UCSD-AML1 (cell line): Measurements from ENCODE around the gene HBA2.
"Not testable (repeated sequence)": the region's sequence is repeated elsewhere in the genome, so short reads cannot be mapped to it uniquely, and the experiment has no call there.

Source experiments
- DNase-seq: peaks from one replicate; lab custom pipeline; 2025; ENCODE audit not compliant: unreplicated experiment; lab: John Stamatoyannopoulos, UW

Gene HBA2

DNA sequence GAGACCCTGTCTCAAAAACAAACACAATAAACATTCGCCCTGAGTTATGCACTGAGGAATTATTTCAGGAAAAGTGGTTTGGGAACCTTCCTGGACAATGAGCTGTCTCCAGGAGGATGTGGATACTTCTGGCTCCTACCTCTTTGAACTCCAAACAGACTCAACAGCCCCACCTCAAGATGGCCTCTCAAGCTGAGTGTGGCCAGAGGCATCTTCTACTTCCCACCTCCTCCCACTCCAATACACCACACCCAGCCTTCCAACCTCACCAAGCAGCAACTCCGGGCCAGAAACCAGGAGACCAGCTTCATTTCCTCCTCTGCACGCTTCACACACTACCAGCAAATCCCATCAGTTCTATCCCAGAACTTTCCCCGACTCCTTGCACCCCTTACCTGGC is 19.2 kb downstream of the HBA2 start:
- DNase-seq, result no peak

- no peak for DNase-seq
Measured at GRCh38 chr16:192686-193085, 20.0 kb downstream of the HBA2 start.

GRCh38 chr16:193441-193840 is 20.8 kb downstream of the HBA2 start:
- DNase-seq, result no peak

DNA sequence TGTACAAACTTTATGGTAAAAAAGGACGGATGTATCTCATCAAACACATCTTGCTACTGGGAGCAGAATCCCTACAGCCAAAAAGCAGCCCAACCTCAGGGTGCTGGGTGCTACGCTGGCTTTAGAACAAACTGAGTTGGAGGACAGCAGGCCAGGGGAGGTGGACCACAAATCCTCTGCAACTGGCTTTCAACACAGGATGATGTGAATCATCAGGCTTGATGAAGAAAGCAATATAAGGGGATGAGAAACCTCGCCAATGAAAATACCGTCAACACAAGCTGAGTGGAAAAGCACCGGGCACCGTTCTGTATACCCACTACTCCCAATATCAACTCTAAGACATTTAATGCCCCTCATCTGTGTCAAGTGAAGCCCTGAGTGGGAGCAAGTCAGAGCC is 21.8 kb downstream of the HBA2 start:
- no peak for DNase-seq

DNA sequence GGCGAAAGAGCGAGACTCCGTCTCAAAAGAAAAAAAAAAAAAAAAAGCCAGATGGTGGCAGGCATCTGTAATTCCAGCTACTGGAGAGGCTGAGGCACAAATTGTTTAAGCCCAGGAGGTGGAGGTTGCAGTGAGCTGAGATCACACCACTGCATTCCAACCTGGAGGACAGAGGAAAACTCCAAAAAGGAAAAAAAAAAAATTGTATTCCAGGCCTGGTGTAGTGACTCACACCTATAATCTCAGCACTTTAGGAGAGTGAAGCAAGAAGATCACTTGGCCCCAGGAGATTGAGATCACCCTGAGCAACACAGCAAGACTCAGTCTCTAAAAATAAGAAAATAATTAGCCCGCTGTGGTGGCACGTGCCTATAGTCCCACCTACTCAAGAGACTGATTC is 27.7 kb downstream of the HBA2 start:
- DNase-seq, result no peak

DNA sequence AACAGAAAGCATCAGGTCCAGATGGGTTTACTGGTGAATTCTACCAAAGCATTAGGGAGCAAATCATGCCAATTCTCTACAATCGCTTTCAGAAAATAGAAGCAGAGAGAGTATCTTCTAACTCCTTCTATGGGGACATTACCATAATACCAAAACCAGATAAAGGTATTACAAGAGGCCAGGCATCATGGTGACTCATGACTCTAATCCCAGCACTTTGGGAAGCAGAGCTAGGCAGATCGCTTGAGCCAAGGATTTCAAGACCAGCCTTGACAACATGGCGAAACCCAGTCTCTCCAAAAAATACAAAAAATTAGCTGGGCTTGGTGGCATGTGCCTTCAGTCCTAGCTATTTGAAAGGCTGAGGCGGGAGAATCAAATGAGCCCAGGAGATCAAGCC is 30.6 kb downstream of the HBA2 start:
- DNase-seq, result no peak

- not testable (repeated sequence) for DNase-seq
Measured at GRCh38 chr16:204046-204445, 31.4 kb downstream of the HBA2 start.

GRCh38 chr16:209359-209758 is 36.7 kb downstream of the HBA2 start:
- DNase-seq, result not testable (repeated sequence)

DNA sequence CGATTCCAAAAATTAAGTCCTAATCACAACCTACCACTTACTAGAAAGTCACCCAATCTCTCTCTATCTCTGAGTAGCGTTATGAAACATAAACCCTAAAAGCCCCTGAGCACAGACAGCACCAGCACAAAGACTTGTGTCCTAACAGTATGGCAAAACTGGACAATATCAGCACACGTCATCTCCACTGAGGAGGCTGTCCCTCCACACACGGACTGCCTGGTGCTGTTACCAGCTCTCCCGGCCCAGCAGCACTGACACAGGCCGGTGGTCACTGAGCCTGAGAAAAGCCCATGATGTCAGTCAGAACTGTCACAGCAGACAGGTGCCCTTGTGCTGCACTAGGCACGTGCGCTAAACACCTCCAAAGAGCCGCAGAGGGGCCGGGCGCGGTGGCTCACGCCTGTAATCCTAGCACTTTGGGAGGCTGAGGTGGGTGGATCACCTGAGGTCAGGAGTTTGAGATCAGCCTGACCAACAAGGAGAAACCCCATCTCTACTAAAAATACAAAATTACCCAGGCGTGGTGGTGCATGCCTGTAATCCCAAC is 39.0 kb downstream of the HBA2 start:
- not testable (repeated sequence) for DNase-seq

DNA sequence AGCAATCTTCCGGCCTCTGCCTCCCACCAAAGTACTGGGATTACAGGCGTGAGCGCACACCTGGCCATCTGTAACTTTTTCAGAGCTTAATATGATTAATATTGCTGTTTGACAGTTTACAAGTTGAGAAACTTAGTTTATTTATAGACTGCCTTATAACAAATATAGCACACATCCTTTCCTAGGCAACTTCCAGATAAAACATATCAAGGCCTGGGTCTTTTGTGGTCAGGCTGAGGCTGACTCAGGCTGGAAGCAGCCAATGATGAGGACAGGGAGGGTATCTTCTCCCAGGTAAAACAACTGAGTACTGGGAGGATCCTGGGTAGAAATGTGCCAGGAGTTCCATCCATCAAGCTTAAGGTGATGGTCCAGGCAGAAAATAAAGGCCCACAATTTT is 40.3 kb downstream of the HBA2 start:
- no peak for DNase-seq

- DNase-seq, result no peak
Measured at GRCh38 chr16:220021-220420, 47.3 kb downstream of the HBA2 start.
